HG03571 (cell line): ENCODE measurements around the gene KLHL7.

Experiments
- ATAC-seq: cut with Tn5 transposase; IDR thresholded peaks from one replicate; pipeline ENCODE4 v1.9.1; 2021; ENCODE audit not compliant: unreplicated experiment

KLHL7 gene, protein sequence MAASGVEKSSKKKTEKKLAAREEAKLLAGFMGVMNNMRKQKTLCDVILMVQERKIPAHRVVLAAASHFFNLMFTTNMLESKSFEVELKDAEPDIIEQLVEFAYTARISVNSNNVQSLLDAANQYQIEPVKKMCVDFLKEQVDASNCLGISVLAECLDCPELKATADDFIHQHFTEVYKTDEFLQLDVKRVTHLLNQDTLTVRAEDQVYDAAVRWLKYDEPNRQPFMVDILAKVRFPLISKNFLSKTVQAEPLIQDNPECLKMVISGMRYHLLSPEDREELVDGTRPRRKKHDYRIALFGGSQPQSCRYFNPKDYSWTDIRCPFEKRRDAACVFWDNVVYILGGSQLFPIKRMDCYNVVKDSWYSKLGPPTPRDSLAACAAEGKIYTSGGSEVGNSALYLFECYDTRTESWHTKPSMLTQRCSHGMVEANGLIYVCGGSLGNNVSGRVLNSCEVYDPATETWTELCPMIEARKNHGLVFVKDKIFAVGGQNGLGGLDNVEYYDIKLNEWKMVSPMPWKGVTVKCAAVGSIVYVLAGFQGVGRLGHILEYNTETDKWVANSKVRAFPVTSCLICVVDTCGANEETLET

DNA sequence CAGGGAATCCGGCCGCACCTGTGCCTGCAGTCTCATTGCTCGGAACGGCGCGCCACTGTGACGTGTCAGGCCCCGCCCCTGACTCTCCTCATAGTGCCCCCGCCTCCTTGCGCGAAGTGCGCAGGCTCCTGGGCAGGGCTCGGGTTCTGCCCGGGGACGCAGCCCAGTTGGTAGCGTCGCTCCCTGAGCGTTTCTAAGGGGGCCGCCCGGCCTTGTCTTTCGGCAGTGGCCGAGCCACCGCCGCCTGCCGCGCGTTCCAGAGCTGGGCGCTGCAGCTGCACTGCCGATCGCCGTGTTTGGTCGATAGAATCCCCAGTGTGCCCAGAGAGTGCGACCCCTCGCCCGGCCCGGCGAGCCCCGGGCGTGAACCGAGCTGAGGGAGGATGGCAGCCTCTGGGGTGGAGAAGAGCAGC is at the start of gene KLHL7:
TSS of gene KLHL7 (plus strand) at position 142 of the 413 bp plus-strand sequence. CDS start at position 384, 242 bp downstream.
- ATAC-seq = peak; percentile 97

DNA sequence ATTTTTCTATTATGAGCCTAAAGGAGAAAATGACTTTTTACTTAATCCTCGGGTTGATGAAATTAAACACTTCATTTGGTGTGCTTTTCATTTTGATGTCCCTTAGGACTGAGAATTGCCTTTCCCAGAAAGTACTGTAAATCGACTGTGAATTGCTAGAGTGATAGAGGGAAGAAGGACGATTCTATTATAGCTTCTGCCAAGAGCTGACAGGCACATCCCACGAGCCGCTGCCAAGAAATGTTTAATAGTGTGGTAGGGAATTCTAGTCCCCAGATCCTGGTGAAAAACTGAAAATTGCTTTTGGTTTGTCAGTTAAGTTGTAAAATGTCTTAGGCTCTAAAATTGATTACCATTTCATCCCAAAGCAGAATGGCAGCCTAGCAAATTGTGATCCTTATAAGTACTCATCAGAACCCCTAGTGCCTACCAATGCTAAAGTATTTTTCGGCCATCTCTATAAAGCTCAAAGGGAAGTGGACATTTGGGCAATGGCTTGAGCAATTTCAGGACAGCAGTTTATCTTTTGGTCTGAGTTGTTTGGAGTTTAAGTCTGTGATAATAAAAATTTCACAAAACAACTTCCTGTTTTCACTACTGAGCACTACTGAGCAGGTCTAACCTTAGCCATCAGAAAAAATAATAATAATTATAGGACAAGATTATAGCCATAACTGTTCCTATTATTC is 47.0 kb upstream of the KLHL7 start:
- no peak for ATAC-seq

DNA sequence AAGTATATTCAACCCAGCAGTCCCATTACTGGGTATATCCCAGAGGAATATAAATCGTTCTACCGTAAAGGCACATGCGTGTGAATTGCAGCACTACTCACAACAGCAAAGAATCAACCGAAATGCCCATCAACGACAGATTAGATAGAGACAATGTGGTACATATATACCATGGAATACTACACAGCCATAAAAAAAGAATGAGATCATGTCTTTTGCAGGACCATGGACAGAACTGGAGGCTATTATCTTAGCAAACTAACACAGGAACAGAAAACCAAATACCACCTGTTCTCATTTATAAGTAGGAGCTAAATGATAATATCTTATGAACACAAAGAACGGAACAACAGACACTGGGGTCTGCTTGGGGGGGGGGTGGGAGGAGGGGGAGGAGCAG is 44.3 kb upstream of the KLHL7 start:
- ATAC-seq = no peak

DNA sequence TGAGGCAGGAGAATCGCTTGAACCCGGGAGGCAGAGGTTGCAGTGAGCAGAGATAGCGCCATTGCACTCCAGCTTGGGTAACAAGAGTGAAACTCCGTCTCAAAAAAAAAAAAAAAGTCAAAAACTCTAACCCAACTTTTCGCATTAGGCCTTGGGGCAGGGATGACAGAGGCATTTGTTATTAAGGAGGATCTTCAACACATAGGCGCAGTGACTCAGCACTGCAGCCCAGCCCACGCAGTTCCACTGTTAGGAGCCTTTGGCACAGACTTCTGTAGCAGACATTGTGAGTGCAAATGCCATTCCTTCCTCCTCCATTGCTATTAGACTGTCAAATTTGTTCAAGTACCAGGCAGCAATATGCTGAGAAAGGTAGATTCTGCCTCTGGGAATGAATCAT is 43.1 kb upstream of the KLHL7 start:
- no peak for ATAC-seq

DNA sequence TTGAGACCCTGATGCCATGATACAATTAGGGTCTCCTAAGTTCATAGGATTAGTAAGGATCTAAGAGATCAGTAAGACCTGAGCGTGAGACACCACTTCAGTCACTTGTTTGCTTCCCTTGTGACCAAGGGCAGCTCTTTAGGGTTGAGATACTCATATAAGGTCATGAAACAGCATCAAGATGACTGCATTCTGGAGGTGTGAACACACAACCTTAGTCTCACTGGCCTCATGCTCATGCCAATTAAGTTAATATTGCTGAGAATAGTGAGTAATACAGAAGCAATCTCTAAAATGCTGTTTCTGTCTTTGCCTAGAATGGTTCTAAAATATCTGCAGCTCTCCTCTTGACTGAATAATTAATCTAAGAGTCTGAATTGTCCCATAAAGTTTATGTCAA is 39.6 kb upstream of the KLHL7 start:
- ATAC-seq = no peak

DNA sequence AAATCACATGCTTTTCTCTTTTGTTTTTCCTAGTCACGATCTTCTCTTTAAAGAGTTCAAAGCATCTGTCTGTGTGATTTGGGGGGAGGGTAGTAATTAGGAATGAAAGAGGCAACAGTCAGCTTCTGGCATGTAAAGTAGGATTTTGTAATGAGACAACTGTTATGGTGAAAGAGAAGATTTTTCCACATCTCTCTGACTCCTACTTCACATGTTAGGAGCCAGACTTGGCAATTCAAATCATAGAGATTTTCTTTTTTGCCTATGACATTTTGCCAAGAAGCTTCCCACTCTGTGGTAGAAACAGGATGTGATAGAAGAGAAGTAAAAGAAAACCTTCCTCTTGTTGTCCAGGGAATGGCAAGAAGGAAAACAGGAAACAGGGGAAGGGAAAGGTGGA is 38.3 kb upstream of the KLHL7 start:
- no peak for ATAC-seq

DNA sequence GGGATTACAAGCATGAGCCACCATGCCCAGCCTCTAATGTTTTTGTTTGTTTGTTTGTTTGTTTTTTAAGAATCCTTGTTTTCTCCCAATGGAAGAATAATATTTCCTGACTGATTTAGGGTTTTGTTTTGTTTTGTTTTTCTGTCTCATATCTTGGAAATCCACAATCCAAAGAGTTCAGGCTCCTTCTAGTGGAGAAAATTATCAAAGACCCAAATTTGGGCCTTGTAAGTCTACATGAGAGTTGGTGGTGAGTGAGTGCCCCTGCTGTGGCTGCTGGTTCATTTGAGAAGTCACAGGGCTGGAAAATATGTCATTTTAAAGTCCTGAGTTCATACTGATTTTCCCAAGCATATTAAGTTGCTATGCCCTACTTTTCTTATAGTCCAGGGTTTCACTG is 33.5 kb upstream of the KLHL7 start:
- ATAC-seq = no peak

DNA sequence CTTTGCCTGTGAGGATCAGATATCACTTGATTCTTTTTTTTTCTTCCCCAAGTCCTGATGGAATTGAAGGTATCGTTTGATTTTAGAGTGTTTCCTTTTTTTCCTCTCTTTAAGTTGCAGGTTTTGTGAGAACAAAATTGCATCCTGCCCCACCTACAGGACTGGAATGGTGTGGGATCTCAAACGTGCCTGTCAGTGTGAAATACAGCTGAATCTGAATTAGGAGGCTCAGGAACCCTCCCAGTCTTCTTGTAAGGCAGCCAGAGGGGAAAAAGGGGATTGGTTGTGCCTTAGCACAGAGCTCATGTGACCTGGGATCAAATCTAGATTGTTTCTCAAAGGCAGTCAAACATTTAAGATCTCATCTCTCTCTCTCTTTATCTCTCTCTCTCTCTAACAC is 32.7 kb upstream of the KLHL7 start:
- ATAC-seq = no peak

DNA sequence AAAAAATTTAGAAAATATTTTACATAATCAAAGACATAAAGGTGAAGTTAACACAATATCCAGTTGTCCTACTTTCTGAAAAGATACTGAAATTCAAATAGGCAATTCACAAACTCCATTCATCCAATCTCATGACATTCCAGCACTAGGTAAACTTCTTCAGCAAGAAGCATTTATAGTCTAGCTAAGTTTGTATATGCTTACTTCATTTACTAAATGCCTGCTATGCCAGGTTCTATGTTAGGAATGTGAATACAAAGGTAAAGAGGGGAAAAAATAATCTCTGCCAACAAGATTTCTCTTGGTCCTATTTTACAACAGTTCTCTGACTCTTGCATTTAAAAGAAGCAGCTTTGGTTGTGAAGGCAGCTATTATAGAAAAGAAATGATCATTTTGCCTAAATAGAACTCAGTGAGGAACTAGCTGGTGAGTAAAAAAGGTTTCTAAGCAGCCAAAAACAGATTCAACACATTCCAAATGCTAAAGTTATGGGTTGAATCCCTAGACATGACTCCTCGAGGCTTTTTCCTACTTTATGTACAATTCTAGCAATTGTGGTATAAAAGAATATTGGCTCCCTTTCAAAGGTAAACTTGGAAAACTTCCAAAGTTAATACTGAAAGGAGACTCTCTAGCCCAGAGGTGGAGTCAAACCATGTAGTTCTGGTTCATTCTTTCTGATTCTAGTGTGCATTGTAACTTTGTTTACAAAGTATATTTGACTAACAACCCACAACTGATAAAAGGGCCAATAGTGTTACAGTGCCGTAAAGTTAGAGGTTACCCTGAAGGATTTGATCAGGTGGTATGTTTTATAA is 30.9 kb upstream of the KLHL7 start:
- ATAC-seq = no peak

DNA sequence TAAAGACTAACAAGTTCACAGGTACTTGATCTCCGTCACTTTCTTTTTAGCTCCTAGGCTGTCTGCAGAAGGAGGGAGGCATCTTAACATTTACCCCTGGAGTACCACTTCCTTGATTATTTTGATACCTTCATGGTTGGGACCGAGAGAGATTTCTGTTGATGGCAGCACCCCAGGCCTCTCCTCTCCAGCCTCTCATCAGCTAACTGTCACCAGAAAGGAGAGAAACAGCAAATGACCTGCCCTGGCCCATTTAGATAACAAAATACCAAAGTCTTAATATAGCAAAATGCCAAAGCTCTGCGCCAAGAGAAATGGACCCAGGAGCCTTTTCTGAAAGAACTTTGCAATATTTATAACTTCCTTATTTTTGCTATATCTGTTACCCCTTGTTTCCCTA is 30.0 kb upstream of the KLHL7 start:
- no peak for ATAC-seq

DNA sequence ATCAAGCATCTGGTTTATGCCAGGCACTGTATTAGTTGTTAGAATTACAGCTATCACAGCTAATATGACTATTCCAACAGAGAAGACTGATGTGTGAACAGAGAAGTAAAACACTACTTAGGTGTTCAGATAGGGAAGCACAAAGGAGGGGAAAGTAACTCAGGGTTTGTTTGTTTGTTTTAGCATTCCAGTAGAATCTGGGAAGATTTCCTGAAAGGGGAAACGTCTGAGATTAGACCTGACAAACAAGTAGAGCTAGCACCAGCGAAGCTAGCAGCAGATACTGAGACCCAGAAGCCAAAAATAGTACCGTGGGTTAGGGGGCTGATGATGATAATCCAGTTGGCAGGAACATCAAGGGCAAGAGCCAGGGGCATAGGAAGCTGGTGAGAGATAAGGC is 28.8 kb upstream of the KLHL7 start:
- no peak for ATAC-seq

DNA sequence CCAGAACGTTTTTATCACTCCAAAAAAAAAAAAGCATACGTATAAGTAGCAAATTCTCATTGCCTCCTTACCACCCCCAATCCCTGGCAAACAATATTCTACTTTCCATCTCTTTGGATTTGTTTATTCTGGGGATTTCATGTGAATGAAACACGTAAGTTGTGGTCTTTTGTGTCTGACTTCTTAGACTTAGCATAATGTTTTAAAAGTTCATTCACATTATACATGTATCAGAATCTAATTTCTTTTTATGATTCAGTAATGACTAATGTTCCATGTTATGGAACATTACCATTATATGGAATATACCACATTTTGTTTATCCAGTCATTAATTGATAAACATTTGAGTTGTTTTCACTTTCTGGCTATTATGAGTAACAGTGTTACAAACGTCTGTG is 12.5 kb upstream of the KLHL7 start:
- no peak for ATAC-seq

DNA sequence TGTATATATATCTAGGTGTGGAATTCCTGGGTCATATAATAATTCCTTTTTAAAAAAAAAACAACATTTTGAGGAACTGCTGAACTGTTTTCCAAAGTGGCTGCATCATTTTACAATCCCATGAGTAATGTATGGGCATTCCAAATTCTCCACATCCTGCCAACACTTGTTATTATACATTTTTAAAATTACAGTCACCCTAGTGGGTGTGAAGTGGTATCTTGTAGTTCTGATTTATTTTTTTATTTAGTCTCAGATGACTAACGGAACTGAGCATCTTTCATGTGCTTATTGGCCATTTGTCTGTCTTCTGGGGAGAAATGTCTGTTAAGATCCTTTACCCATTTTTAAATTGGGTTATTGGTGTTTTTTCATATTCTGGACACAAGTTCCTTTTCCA is 12.0 kb upstream of the KLHL7 start:
- ATAC-seq = no peak

DNA sequence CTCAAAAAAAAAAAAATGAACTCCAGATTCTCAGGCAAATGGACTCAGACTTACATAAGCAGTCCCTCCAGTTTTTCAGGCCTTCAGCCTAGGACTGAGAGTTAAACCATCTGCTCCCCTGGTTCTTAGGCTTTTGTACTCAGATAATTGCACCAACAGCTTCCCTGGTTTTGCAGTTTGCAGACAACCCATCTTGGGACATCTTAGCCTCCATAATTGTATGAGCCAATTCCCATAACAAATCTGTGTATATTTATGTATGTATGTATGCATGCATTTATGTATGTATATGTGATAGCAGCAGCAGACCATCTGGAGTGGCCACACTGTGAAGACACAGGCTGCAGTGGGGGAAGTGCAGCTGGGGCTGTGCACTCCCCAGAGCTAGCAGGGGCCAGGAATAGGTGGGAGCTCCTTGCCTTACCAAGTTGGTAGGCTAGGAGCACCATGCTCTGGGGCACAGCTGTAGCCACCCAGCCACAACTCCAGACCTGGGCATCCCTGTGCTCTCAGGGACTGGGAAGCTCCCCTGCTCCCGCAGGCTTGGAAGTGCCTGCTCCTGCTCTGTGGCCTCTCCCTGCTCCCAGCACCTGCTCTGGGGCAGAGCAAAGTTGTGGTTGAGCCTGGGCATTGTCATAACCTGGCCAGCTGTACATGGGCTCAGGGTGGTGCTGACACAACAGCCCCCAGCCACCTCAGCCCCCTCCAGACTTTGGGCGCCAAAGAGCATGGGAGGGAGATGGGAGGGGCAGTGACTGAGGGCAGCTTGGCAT is 8.9 kb upstream of the KLHL7 start:
- ATAC-seq = no peak

DNA sequence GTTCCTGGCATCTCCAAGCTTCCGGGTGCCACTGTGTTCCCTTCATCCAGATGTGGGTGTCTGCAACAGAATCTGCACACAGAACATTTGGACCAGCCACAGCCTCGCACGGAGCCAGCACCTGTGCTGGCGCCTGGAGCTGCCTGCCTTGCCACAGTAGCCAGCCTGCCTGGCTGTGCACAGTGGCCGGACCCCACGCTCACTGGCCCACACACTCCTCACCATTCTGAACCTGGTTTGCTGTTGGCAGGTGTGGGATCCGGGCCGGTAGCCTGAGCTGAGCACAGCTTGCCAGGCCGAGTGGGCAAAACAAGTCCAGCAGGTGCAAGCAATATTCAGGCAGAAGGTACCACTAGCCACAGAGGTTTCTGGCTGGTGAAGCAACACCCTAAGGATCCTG is 7.6 kb upstream of the KLHL7 start:
- ATAC-seq = no peak

DNA sequence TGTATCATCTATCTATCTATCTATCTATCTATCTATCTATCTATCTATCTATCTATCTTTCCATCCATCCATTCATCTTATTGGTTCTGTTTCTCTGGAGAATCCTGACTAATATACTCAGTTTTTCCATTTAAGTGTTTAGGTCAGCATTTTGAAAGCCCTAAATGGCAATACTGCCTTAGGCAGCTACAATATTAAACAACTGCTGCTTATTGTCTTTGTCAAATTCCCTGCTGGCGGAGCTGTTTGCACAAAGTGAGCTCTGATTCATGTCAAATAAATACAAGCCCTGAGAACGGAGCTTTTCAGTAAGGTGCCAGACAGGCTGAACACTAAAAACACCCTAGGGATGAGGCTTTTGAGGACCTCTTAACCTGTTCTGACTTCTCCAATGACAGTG is 7.1 kb upstream of the KLHL7 start:
- ATAC-seq = no peak

DNA sequence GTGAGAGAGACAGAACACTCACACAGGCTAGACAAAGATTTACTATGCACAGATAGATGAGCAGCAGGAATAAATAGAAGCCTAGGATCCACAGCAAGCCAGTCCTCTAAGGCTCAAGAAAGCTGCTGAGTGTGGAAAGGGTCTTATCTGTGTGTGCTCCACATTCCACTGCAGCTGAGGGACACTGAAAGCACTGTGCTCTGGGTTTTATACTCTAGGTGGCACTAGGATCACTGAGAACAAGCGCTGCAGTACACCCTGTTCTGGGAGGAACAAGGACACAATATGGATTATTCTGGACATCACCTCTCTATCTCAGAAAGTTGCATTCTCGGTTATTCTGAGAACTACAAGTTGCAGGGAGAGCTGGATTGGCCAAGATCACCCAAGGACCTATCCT is 4.9 kb upstream of the KLHL7 start:
- ATAC-seq = no peak

DNA sequence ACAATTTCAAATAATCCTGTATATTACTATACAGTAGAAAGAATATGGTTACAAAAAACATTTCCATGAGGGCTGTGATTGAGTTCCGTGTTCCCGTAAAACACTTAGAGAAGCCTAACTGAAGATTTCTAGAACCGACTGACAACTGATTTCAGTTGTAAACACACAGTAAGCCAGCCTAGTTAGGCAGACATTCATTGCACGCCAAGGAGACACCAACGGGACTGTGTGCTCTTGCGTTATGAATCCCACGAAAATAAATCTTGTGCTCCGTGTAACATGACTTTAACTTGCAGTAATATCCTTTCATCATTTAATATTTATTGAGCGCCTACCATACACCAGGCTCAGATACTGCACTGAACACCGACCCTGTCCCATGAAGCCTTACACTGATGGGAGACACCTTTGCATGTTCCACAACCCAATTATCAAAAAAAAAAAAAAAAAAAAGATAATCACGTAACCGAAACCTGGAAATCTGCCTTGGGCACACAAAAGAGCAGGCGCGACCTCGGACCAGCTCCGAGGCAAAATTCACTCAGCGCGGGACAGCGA is 420 bp upstream of the KLHL7 start:
- ATAC-seq = peak; percentile 8

DNA sequence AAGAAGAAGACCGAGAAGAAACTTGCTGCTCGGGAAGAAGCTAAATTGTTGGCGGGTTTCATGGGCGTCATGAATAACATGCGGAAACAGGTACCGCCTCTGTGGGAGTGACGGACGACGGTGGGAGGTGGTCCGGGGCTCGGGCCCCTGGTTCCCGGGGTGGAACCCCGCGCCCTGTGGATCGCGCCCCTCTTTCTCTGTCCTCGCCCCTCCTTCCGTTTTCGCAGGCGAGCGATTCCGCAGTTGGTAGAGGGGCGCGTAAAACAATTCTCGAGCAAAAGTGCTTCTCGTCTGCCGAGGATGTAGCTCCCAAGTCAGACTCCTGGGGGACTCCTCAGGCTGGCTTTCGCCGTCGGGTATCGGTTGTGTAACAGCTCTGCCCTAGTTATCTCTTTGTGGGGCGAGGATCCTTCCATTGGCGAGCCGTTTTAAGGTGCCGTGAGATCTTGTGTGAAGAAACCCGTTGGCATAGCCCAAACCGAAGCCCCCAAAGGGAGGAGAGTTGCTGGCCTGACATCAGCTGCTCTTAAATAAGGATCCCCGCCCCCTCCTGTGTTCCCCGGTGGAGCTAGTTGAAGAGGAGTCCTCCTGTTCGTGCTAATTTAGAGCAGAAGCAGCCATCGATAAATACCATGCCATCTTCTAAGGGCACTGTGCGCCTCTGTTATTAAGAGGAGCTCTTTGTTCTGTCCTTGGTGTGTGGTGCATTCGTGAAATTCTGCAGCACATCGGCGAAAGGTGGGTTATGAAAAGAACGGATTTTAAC is 655 bp downstream of the KLHL7 start:
- peak; percentile 23 for ATAC-seq
